Neural cell (in vitro differentiated cells): Measurements from ENCODE around the gene TM9SF2.

Source experiments
- CTCF ChIP-seq: fragments of 450-650 bp; IDR thresholded peaks from 2 replicates; pipeline ENCODE4 v1.5.1; 2014; ENCODE audit warnings: antibody characterized with exemption, mild to moderate bottlenecking, moderate library complexity; ENCODE audit not compliant: poor library complexity, severe bottlenecking
- EZH2 ChIP-seq: fragments of 200-600, 300-800 bp; shearing (Covaris generic), sonication (generic); IDR thresholded peaks from 2 replicates; pipeline ENCODE4 v1.6.1; 2014; ENCODE audit warnings: antibody characterized with exemption, low read length, borderline replicate concordance, mild to moderate bottlenecking; ENCODE audit not compliant: insufficient read depth, poor library complexity, severe bottlenecking
- RAD21 ChIP-seq: fragments of 450-650 bp; conservative IDR thresholded peaks from 2 replicates; pipeline ENCODE4 v1.6.1; 2014; ENCODE audit warnings: antibody characterized with exemption, mild to moderate bottlenecking, moderate library complexity
- REST ChIP-seq: IDR thresholded peaks from 2 replicates; pipeline ENCODE4 v1.6.1; 2012; ENCODE audit warnings: borderline replicate concordance
- TAF1 ChIP-seq: IDR thresholded peaks from 2 replicates; pipeline ENCODE4 v1.6.1; 2012; ENCODE audit warnings: low read depth

DNA sequence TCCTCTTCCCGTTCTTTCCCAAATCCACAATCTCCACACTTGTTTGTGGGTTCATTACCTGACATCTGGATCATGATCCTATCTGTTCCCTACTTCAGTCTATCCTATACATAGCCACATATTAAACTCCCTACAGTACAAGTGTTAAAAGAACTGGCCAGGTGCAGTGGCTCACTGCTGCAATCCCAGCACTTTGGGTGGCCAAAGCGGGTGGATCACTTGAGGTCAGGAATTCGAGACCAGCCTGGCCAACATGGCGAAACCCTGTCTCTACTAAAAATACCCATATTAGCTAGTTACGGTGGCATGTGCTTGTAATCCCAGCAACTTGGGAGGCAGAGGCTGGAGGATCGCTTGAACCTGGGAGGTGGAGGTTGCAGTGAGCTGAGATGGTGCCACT, 88.3 kb downstream of the TM9SF2 start:
- TF ChIP-seq CTCF, result no peak
- no peak for TF ChIP-seq REST
- TF ChIP-seq RAD21, result no peak
- no peak for TF ChIP-seq EZH2
- no peak for TF ChIP-seq TAF1
